ENCODE data around the gene DLG1.
"Not testable (repeated sequence)": the region's sequence is repeated elsewhere in the genome, so short reads cannot be mapped to it uniquely, and the experiment has no call there.

The DLG1 gene

GRCh38 chr3:197216914-197217313 is 81.5 kb downstream of the DLG1 start:
- in situ Hi-C loops (cut with HindIII; ENCODE audit: low sequenced_read_pairs): no loop called here

- in situ Hi-C loops (cut with HindIII; ENCODE audit: low sequenced_read_pairs): no loop called here
These were observed 82.1 kb downstream of the DLG1 start for GRCh38 chr3:197216169-197216860.

GRCh38 chr3:197212290-197212689 is 86.1 kb downstream of the DLG1 start:
- in situ Hi-C loops (cut with HindIII; ENCODE audit: low sequenced_read_pairs): no loop called here

- in situ Hi-C loops (cut with HindIII; ENCODE audit: low sequenced_read_pairs): not testable (repeated sequence)
These were observed 86.7 kb downstream of the DLG1 start for GRCh38 chr3:197211698-197212097.

- in situ Hi-C loops (cut with HindIII; ENCODE audit: low sequenced_read_pairs): no loop called here
These were observed 88.8 kb downstream of the DLG1 start for GRCh38 chr3:197209366-197210260.

GRCh38 chr3:197206913-197207312 is 91.5 kb downstream of the DLG1 start:
- in situ Hi-C loops (cut with HindIII; ENCODE audit: low sequenced_read_pairs): no loop called here

- in situ Hi-C loops (cut with HindIII; ENCODE audit: low sequenced_read_pairs): no loop called here
These were observed 92.7 kb downstream of the DLG1 start for GRCh38 chr3:197205675-197206074.

GRCh38 chr3:197205265-197205664 is 93.1 kb downstream of the DLG1 start:
- in situ Hi-C loops (cut with HindIII; ENCODE audit: low sequenced_read_pairs): no loop called here

GRCh38 chr3:197204736-197205135 is 93.7 kb downstream of the DLG1 start:
- in situ Hi-C loops (cut with HindIII; ENCODE audit: low sequenced_read_pairs): no loop called here

GRCh38 chr3:197203714-197204146 is 94.7 kb downstream of the DLG1 start:
- in situ Hi-C loops (cut with HindIII; ENCODE audit: low sequenced_read_pairs): no loop called here

GRCh38 chr3:197202694-197203093 is 95.7 kb downstream of the DLG1 start:
- in situ Hi-C loops (cut with HindIII; ENCODE audit: low sequenced_read_pairs): no loop called here

- in situ Hi-C loops (cut with HindIII; ENCODE audit: low sequenced_read_pairs): no loop called here
These were observed 96.5 kb downstream of the DLG1 start for GRCh38 chr3:197201791-197202452.

- in situ Hi-C loops (cut with HindIII; ENCODE audit: low sequenced_read_pairs): not testable (repeated sequence)
These were observed 97.6 kb downstream of the DLG1 start for GRCh38 chr3:197200856-197201255.

GRCh38 chr3:197197334-197197733 is 101.1 kb downstream of the DLG1 start:
- in situ Hi-C loops (cut with HindIII; ENCODE audit: low sequenced_read_pairs): no loop called here

GRCh38 chr3:197196192-197196591 is 102.2 kb downstream of the DLG1 start:
- in situ Hi-C loops (cut with HindIII; ENCODE audit: low sequenced_read_pairs): no loop called here

GRCh38 chr3:197195326-197195725 is 103.1 kb downstream of the DLG1 start:
- in situ Hi-C loops (cut with HindIII; ENCODE audit: low sequenced_read_pairs): no loop called here

- in situ Hi-C loops (cut with HindIII; ENCODE audit: low sequenced_read_pairs): not testable (repeated sequence)
These were observed 104.7 kb downstream of the DLG1 start for GRCh38 chr3:197193759-197194158.

- in situ Hi-C loops (cut with HindIII; ENCODE audit: low sequenced_read_pairs): no loop called here
These were observed 106.5 kb downstream of the DLG1 start for GRCh38 chr3:197191897-197192296.

GRCh38 chr3:197189623-197190022 is 108.8 kb downstream of the DLG1 start:
- in situ Hi-C loops (cut with HindIII; ENCODE audit: low sequenced_read_pairs): no loop called here

- in situ Hi-C loops (cut with HindIII; ENCODE audit: low sequenced_read_pairs): no loop called here
These were observed 109.4 kb downstream of the DLG1 start for GRCh38 chr3:197188963-197189362.

GRCh38 chr3:197186887-197187588 is 111.4 kb downstream of the DLG1 start:
- in situ Hi-C loops (cut with HindIII; ENCODE audit: low sequenced_read_pairs): no loop called here

All from endothelial cell of hepatic sinusoid (primary cell).